ENCODE measurements around the gene MTHFR.

The MTHFR gene

GRCh38 chr1:11761988-11762406 is 43.8 kb downstream of the MTHFR start, which contains the start of gene C1orf167:
C1orf167 (plus strand) TSS chr1:11762193; CDS start chr1:11764401, 2,208 bp downstream.
- DNase-seq (ENCODE audit: low read depth in 3 of 3, low spot score in 1 of 3) = no peak

- no peak for DNase-seq (ENCODE audit: low read depth in 3 of 3, low spot score in 1 of 3)
Observed at GRCh38 chr1:11761285-11761684, 44.5 kb downstream of the MTHFR start.

- DNase-seq (ENCODE audit: low read depth in 3 of 3, low spot score in 1 of 3) = no peak
Observed at GRCh38 chr1:11759791-11760190, 46.0 kb downstream of the MTHFR start.

- DNase-seq (ENCODE audit: low read depth in 3 of 3, low spot score in 1 of 3) = no peak
Observed at GRCh38 chr1:11757047-11757446, 48.7 kb downstream of the MTHFR start.

- DNase-seq (ENCODE audit: low read depth in 3 of 3, low spot score in 1 of 3) = no peak
Observed at GRCh38 chr1:11753555-11754208, 52.1 kb downstream of the MTHFR start.

- DNase-seq (ENCODE audit: low read depth in 3 of 3, low spot score in 1 of 3) = no peak
Observed at GRCh38 chr1:11752359-11753088, 53.2 kb downstream of the MTHFR start.

- DNase-seq (ENCODE audit: low read depth in 3 of 3, low spot score in 1 of 3) = no peak
Observed at GRCh38 chr1:11751087-11751486, 54.7 kb downstream of the MTHFR start.

- no peak for DNase-seq (ENCODE audit: low read depth in 3 of 3, low spot score in 1 of 3)
Observed at GRCh38 chr1:11749996-11750395, 55.8 kb downstream of the MTHFR start.

- DNase-seq (ENCODE audit: low read depth in 3 of 3, low spot score in 1 of 3) = no peak
Observed at GRCh38 chr1:11749203-11749689, 56.5 kb downstream of the MTHFR start.

- DNase-seq (ENCODE audit: low read depth in 3 of 3, low spot score in 1 of 3) = no peak
Observed at GRCh38 chr1:11748294-11749202, 57.2 kb downstream of the MTHFR start.

- DNase-seq (ENCODE audit: low read depth in 3 of 3, low spot score in 1 of 3) = no peak
Observed at GRCh38 chr1:11746795-11747487, 58.8 kb downstream of the MTHFR start.

- no peak for DNase-seq (ENCODE audit: low read depth in 3 of 3, low spot score in 1 of 3)
Observed at GRCh38 chr1:11746092-11746491, 59.7 kb downstream of the MTHFR start.

- no peak for DNase-seq (ENCODE audit: low read depth in 3 of 3, low spot score in 1 of 3)
Observed at GRCh38 chr1:11744287-11744686, 61.5 kb downstream of the MTHFR start.

- no peak for DNase-seq (ENCODE audit: low read depth in 3 of 3, low spot score in 1 of 3)
Observed at GRCh38 chr1:11741919-11742558, 63.7 kb downstream of the MTHFR start.

GRCh38 chr1:11741482-11741881 is 64.3 kb downstream of the MTHFR start:
- no peak for DNase-seq (ENCODE audit: low read depth in 3 of 3, low spot score in 1 of 3)

GRCh38 chr1:11740258-11741192 is 65.2 kb downstream of the MTHFR start:
- DNase-seq (ENCODE audit: low read depth in 3 of 3, low spot score in 1 of 3) = no peak

GRCh38 chr1:11738783-11739182 is 67.0 kb downstream of the MTHFR start:
- no peak for DNase-seq (ENCODE audit: low read depth in 3 of 3, low spot score in 1 of 3)

GRCh38 chr1:11738096-11738495 is 67.7 kb downstream of the MTHFR start:
- no peak for DNase-seq (ENCODE audit: low read depth in 3 of 3, low spot score in 1 of 3)

Data from stimulated activated CD4-positive, alpha-beta T cell treated with anti-CD3 and anti-CD28 coated beads, TNF-alpha, amount 100 ng/mL, for 1 hour (primary cell).